ENCODE results near the gene MCU. TPM values are rescaled to one million over a fixed set of nuclear protein-coding genes. Genes with fewer than 3 reads are reported as not detected.

The MCU gene
- total RNA-seq, 1 experiment from 2014 or later = 115 TPM

GRCh38 chr10:72784551-72785351, 92.8 kb downstream of the MCU start:
- in situ Hi-C loops (cut with HindIII; ENCODE audit: low pct_unique_long_range_greater_than_20kb, low sequenced_read_pairs) = no loop called here
- DNase-seq (ENCODE audit: low read depth) = no peak

- DNase-seq (ENCODE audit: low read depth) = no peak
- in situ Hi-C loops (cut with HindIII; ENCODE audit: low pct_unique_long_range_greater_than_20kb, low sequenced_read_pairs) = no loop called here
Measured at GRCh38 chr10:72785409-72785808, 93.5 kb downstream of the MCU start.

- DNase-seq (ENCODE audit: low read depth) = no peak
- in situ Hi-C loops (cut with HindIII; ENCODE audit: low pct_unique_long_range_greater_than_20kb, low sequenced_read_pairs) = no loop called here
Measured at GRCh38 chr10:72790216-72790990, 98.5 kb downstream of the MCU start.

GRCh38 chr10:72792288-72792687, 100.3 kb downstream of the MCU start:
- no peak for DNase-seq (ENCODE audit: low read depth)
- in situ Hi-C loops (cut with HindIII; ENCODE audit: low pct_unique_long_range_greater_than_20kb, low sequenced_read_pairs) = no loop called here

- DNase-seq (ENCODE audit: low read depth) = no peak
- in situ Hi-C loops (cut with HindIII; ENCODE audit: low pct_unique_long_range_greater_than_20kb, low sequenced_read_pairs) = no loop called here
Measured at GRCh38 chr10:72793752-72794151, 101.8 kb downstream of the MCU start.

GRCh38 chr10:72794260-72794659, 102.3 kb downstream of the MCU start:
- DNase-seq (ENCODE audit: low read depth) = peak; percentile 48
- in situ Hi-C loops (cut with HindIII; ENCODE audit: low pct_unique_long_range_greater_than_20kb, low sequenced_read_pairs) = no loop called here

- in situ Hi-C loops (cut with HindIII; ENCODE audit: low pct_unique_long_range_greater_than_20kb, low sequenced_read_pairs) = no loop called here
- no peak for DNase-seq (ENCODE audit: low read depth)
Measured at GRCh38 chr10:72796042-72796441, 104.1 kb downstream of the MCU start.

- in situ Hi-C loops (cut with HindIII; ENCODE audit: low pct_unique_long_range_greater_than_20kb, low sequenced_read_pairs) = no loop called here
Measured at GRCh38 chr10:72796538-72796937, 104.6 kb downstream of the MCU start.

GRCh38 chr10:72800000-72800740, 108.2 kb downstream of the MCU start:
- no peak for DNase-seq (ENCODE audit: low read depth)
- in situ Hi-C loops (cut with HindIII; ENCODE audit: low pct_unique_long_range_greater_than_20kb, low sequenced_read_pairs) = no loop called here

More at GRCh38 chr10:72796538-72796937, 104.6 kb downstream of the MCU start:
- no peak for DNase-seq (ENCODE audit: low read depth)

GRCh38 chr10:72800741-72801092, 108.8 kb downstream of the MCU start:
- in situ Hi-C loops (cut with HindIII; ENCODE audit: low pct_unique_long_range_greater_than_20kb, low sequenced_read_pairs) = no loop called here
- no peak for DNase-seq (ENCODE audit: low read depth)

- DNase-seq (ENCODE audit: low read depth) = no peak
- in situ Hi-C loops (cut with HindIII; ENCODE audit: low pct_unique_long_range_greater_than_20kb, low sequenced_read_pairs) = no loop called here
Measured at GRCh38 chr10:72801263-72801868, 109.4 kb downstream of the MCU start.

- no peak for DNase-seq (ENCODE audit: low read depth)
- in situ Hi-C loops (cut with HindIII; ENCODE audit: low pct_unique_long_range_greater_than_20kb, low sequenced_read_pairs) = no loop called here
Measured at GRCh38 chr10:72802332-72802731, 110.4 kb downstream of the MCU start.

- DNase-seq (ENCODE audit: low read depth) = no peak
- in situ Hi-C loops (cut with HindIII; ENCODE audit: low pct_unique_long_range_greater_than_20kb, low sequenced_read_pairs) = no loop called here
Measured at GRCh38 chr10:72802763-72803505, 111.0 kb downstream of the MCU start.

- no peak for DNase-seq (ENCODE audit: low read depth)
- in situ Hi-C loops (cut with HindIII; ENCODE audit: low pct_unique_long_range_greater_than_20kb, low sequenced_read_pairs) = no loop called here
Measured at GRCh38 chr10:72808001-72808400, 116.1 kb downstream of the MCU start.

GRCh38 chr10:72809006-72809405, 117.1 kb downstream of the MCU start:
- no peak for DNase-seq (ENCODE audit: low read depth)
- in situ Hi-C loops (cut with HindIII; ENCODE audit: low pct_unique_long_range_greater_than_20kb, low sequenced_read_pairs) = no loop called here

GRCh38 chr10:72810976-72811375, 119.0 kb downstream of the MCU start:
- in situ Hi-C loops (cut with HindIII; ENCODE audit: low pct_unique_long_range_greater_than_20kb, low sequenced_read_pairs) = no loop called here
- no peak for DNase-seq (ENCODE audit: low read depth)

GRCh38 chr10:72812415-72812752, 120.4 kb downstream of the MCU start:
- in situ Hi-C loops (cut with HindIII; ENCODE audit: low pct_unique_long_range_greater_than_20kb, low sequenced_read_pairs) = no loop called here
- DNase-seq (ENCODE audit: low read depth) = no peak

GRCh38 chr10:72812753-72813430, 120.9 kb downstream of the MCU start:
- peak; percentile 23 for DNase-seq (ENCODE audit: low read depth)

More at GRCh38 chr10:72812753-72813430, 120.9 kb downstream of the MCU start:
- in situ Hi-C loops (cut with HindIII; ENCODE audit: low pct_unique_long_range_greater_than_20kb, low sequenced_read_pairs) = no loop called here
